Nephron progenitor cell (in vitro differentiated cells): ENCODE measurements around the gene RIMBP2.
A peak's percentile ranks its signal among the peaks of the same experiment; 100 is the strongest.

ENCODE experiments used
- DNase-seq: peaks from one replicate; pipeline ENCODE4 v3.0.0; 2021
- H3K27ac Mint-ChIP-seq: 2 replicates; pipeline ENCODE4 v1.8.0; 2021; ENCODE audit warnings: mild to moderate bottlenecking, moderate library complexity, mixed read lengths
- H3K27me3 Mint-ChIP-seq: 2 replicates; pipeline ENCODE4 v1.8.0; 2021; ENCODE audit warnings: mild to moderate bottlenecking, low read depth, mixed read lengths; ENCODE audit not compliant: poor library complexity
- H3K36me3 Mint-ChIP-seq: 2 replicates; pipeline ENCODE4 v1.8.0; 2021; ENCODE audit warnings: low read depth, mixed read lengths
- H3K4me1 Mint-ChIP-seq: 2 replicates; pipeline ENCODE4 v1.8.0; 2021; ENCODE audit warnings: mixed read lengths
- H3K4me3 Mint-ChIP-seq: 2 replicates; pipeline ENCODE4 v1.8.0; 2021; ENCODE audit warnings: mild to moderate bottlenecking, moderate library complexity, mixed read lengths
- H3K9me3 Mint-ChIP-seq: 2 replicates; pipeline ENCODE4 v1.8.0; 2021; ENCODE audit warnings: mild to moderate bottlenecking, moderate library complexity, mixed read lengths
- CTCF ChIP-seq: fragments of 200-600 bp; sonication (generic); IDR thresholded peaks from 2 replicates; pipeline ENCODE4 v1.5.0; 2021; ENCODE audit warnings: antibody characterized with exemption

The RIMBP2 gene

GRCh38 chr12:130728158-130729058 is 12.3 kb upstream of the RIMBP2 start:
- peaks cover 10% of the 10 kb centered on the region for H3K27me3 Mint-ChIP-seq
- no peak overlapping the region for H3K4me3 Mint-ChIP-seq
- H3K4me1 Mint-ChIP-seq = peaks cover 12% of the 10 kb centered on the region
- H3K36me3 Mint-ChIP-seq = no peaks in the 10 kb centered on the region
- DNase-seq = no peak
- H3K9me3 Mint-ChIP-seq = peaks cover 38% of the 10 kb centered on the region
- TF ChIP-seq CTCF = no peak
- no peak overlapping the region for H3K27ac Mint-ChIP-seq

DNA sequence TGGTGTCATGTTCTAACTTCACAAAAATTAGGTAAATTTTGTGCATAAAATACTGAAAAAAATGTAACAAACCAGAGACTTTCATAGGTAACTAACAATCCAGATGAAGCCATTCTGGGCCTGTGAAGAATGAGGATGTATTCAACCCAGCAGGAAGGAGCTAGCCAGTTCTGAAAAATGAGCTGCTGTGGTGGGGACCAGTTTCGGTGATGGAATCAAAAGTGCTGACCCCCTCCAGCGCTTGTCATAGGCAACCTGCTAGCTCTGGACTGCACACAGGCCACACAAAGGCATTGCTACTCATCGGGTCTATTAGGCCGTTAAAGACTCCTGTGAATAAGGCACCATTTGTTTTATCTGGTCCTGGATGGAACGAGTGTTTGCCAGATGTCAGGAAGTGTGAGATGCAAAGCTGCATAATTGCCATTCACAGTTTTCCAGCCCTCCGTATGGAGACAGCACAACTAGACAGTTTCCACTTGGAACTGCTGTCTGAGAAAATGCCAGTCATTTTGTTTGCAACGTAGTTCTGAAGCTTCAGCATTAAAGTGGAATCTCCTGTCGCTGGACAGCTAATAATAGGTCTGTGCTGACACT is 3.3 kb upstream of the RIMBP2 start:
- Mint-ChIP-seq H3K36me3 (no peaks in the 10 kb centered on the region), H3K27ac (no peak overlapping the region), H3K27me3 (peaks cover 21% of the 10 kb centered on the region), H3K4me3 (no peak overlapping the region), H3K9me3 (peaks cover 25% of the 10 kb centered on the region), H3K4me1 (peaks cover 18% of the 10 kb centered on the region)
- DNase-seq = no peak
- no peak for TF ChIP-seq CTCF

DNA sequence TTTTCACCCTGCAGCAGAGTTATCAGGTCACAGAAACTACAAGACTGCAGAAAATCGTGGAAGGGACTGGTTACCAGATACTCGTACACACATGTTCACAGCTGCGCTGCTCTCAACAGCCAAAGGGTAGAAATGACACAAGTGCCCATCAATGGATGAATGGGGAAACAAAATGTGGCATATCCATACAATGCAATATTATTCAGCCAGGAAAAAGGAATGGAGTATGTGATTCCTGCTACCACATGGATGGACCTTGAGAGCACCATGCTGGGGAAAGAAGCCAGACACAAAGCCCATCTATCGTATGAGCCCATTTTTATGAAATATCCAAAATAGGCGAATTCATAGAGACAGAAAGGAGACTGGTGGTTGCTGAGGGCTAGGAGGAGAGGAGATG is 1.7 kb upstream of the RIMBP2 start:
- no peak for TF ChIP-seq CTCF
- Mint-ChIP-seq H3K27me3 (peaks cover 32% of the 10 kb centered on the region), H3K9me3 (peaks cover 9% of the 10 kb centered on the region), H3K27ac (peak overlapping the region; percentile 71), H3K36me3 (no peaks in the 10 kb centered on the region), H3K4me1 (peaks cover 34% of the 10 kb centered on the region), H3K4me3 (no peak overlapping the region)
- no peak for DNase-seq

GRCh38 chr12:130716969-130717366 is 869 bp upstream of the RIMBP2 start:
- Mint-ChIP-seq H3K27me3 (peaks cover 40% of the 10 kb centered on the region), H3K4me1 (peaks cover 38% of the 10 kb centered on the region), H3K36me3 (no peaks in the 10 kb centered on the region), H3K4me3 (peak overlapping the region; percentile 92), H3K27ac (no peak overlapping the region), H3K9me3 (peaks cover 1% of the 10 kb centered on the region)
- DNase-seq = no peak
- no peak for TF ChIP-seq CTCF

- H3K27ac Mint-ChIP-seq = no peak overlapping the region
- H3K36me3 Mint-ChIP-seq = no peaks in the 10 kb centered on the region
- peaks cover 52% of the 10 kb centered on the region for H3K27me3 Mint-ChIP-seq
- peaks cover 43% of the 10 kb centered on the region for H3K4me1 Mint-ChIP-seq
- DNase-seq = peak; percentile 49
- no peak for TF ChIP-seq CTCF
- no peaks in the 10 kb centered on the region for H3K9me3 Mint-ChIP-seq
- H3K4me3 Mint-ChIP-seq = peak overlapping the region; percentile 92
These were observed 725 bp downstream of the RIMBP2 start for GRCh38 chr12:130715150-130715997.
